IMR-90 (cell line): ENCODE results near the gene LGMN. TPM values are rescaled to one million over a fixed set of nuclear protein-coding genes. Genes with fewer than 3 reads are reported as not detected.
A peak's percentile ranks its signal among the peaks of the same experiment; 100 is the strongest.

Source experiments
- ATAC-seq: fragments of 200-7000 bp; cut with Tn5 transposase; 2 replicates; pipeline ENCODE4 v1.9.1; 2020; ENCODE audit warnings: low read depth, mild to moderate bottlenecking, moderate library complexity
- BruUV-seq: library from RNA; stranded (reverse); fragments of 400-500 nt; replicated peaks from 2 replicates; lab custom pipeline; 2021; lab: Mats Ljungman, UMichigan
- CTCF ChIA-PET: fragments of 300-600 bp; formaldehyde crosslinking; extraction: SDS; loops from one replicate; lab custom pipeline; 2021; ENCODE audit warnings: antibody characterized with exemption; lab: Yijun Ruan, JAX
- POLR2A ChIA-PET: fragments of 300-600 bp; sonication (Branson Sonifier 250); formaldehyde crosslinking; loops from one replicate; lab custom pipeline; 2022; ENCODE audit warnings: antibody characterized with exemption; ENCODE audit not compliant: unreplicated experiment; lab: Charles Lee
- DNase-seq: peaks from one replicate; pipeline ENCODE4 v3.0.0; 2013
- H2AFZ ChIP-seq: replicated peaks from 2 replicates; pipeline ENCODE3; 2013; ENCODE audit warnings: low read length, mild to moderate bottlenecking; ENCODE audit not compliant: poor library complexity
- H2AK5ac ChIP-seq: 2 replicates; pipeline ENCODE4 v1.6.1; 2013; ENCODE audit warnings: low read depth, low read length, inconsistent platforms
- H2AK9ac ChIP-seq: replicated peaks from 2 replicates; pipeline ENCODE3; 2013; ENCODE audit warnings: mild to moderate bottlenecking, low read depth, low read length, moderate library complexity; ENCODE audit not compliant: poor library complexity
- H2BK120ac ChIP-seq: 2 replicates; pipeline ENCODE4 v1.6.1; 2013; ENCODE audit warnings: low read depth, low read length, inconsistent platforms
- H2BK15ac ChIP-seq: 3 replicates; pipeline ENCODE4 v1.6.1; 2013; ENCODE audit warnings: low read depth, low read length, inconsistent platforms
- H2BK20ac ChIP-seq: 2 replicates; pipeline ENCODE4 v1.6.1; 2013; ENCODE audit warnings: low read depth, mild to moderate bottlenecking, inconsistent platforms, low read length, moderate library complexity
- H2BK5ac ChIP-seq: 2 replicates; pipeline ENCODE4 v1.6.1; 2013; ENCODE audit warnings: mild to moderate bottlenecking, low read depth, low read length, inconsistent platforms; ENCODE audit not compliant: poor library complexity, severe bottlenecking
- H3K14ac ChIP-seq: replicated peaks from 2 replicates; pipeline ENCODE4 v1.6.1; 2013; ENCODE audit warnings: low read depth, low read length, inconsistent platforms
- H3K18ac ChIP-seq: 2 replicates; pipeline ENCODE4 v1.6.1; 2013; ENCODE audit warnings: low read depth, low read length, control low read depth
- H3K23ac ChIP-seq: 2 replicates; pipeline ENCODE4 v1.6.1; 2013; ENCODE audit warnings: low read depth, low read length, inconsistent platforms
- H3K27ac ChIP-seq: 2 replicates; pipeline ENCODE4 v1.5.1; 2013; ENCODE audit warnings: mild to moderate bottlenecking, control low read depth, low read length; ENCODE audit not compliant: insufficient read depth
- H3K27me3 ChIP-seq: 2 replicates; pipeline ENCODE4 v1.6.1; 2013; ENCODE audit warnings: low read length; ENCODE audit not compliant: control insufficient read depth, insufficient read depth
- H3K36me3 ChIP-seq: 2 replicates; pipeline ENCODE4 v1.6.1; 2013; ENCODE audit warnings: low read length, mixed read lengths; ENCODE audit not compliant: control insufficient read depth, insufficient read depth
- H3K4ac ChIP-seq: 2 replicates; pipeline ENCODE4 v1.6.1; 2013; ENCODE audit warnings: low read depth, low read length, inconsistent platforms
- H3K4me1 ChIP-seq: 2 replicates; pipeline ENCODE4 v1.6.1; 2013; ENCODE audit warnings: low read length, mixed read lengths; ENCODE audit not compliant: control insufficient read depth, insufficient read depth
- H3K4me2 ChIP-seq: 2 replicates; pipeline ENCODE4 v1.6.1; 2013; ENCODE audit warnings: low read depth, mild to moderate bottlenecking, control low read depth, low read length, moderate library complexity
- H3K4me3 ChIP-seq: 2 replicates; pipeline ENCODE4 v1.5.1; 2013; ENCODE audit warnings: low read depth, mild to moderate bottlenecking, control low read depth, low read length, moderate library complexity; ENCODE audit not compliant: insufficient read depth
- H3K56ac ChIP-seq: 2 replicates; pipeline ENCODE4 v1.6.1; 2013; ENCODE audit warnings: low read length, inconsistent platforms; ENCODE audit not compliant: insufficient read depth; ENCODE audit errors: extremely low read depth
- H3K79me1 ChIP-seq, 2 experiments: 2 replicates each; pipeline ENCODE4 v1.6.1; 2013; ENCODE audit warnings: low read length in 2 of 2, inconsistent platforms in 1 of 2, low read depth in 1 of 2
- H3K9ac ChIP-seq: 2 replicates; pipeline ENCODE4 v1.6.1; 2013; ENCODE audit warnings: low read depth, low read length, control low read depth
- H3K9me1 ChIP-seq: 2 replicates; pipeline ENCODE4 v1.6.1; 2013; ENCODE audit warnings: low read length, inconsistent platforms; ENCODE audit not compliant: insufficient read depth
- H3K9me3 ChIP-seq: 2 replicates; pipeline ENCODE4 v1.6.1; 2013; ENCODE audit warnings: low read length; ENCODE audit not compliant: control insufficient read depth, insufficient read depth
- H4K20me1 ChIP-seq: 2 replicates; pipeline ENCODE4 v1.6.1; 2013; ENCODE audit warnings: low read length, inconsistent platforms; ENCODE audit not compliant: insufficient read depth
- H4K5ac ChIP-seq: 2 replicates; pipeline ENCODE4 v1.6.1; 2013; ENCODE audit warnings: mild to moderate bottlenecking, low read depth, low read length, control low read depth
- H4K8ac ChIP-seq, 2 experiments: 2 replicates each; pipeline ENCODE4 v1.6.1; 2013; ENCODE audit warnings: low read depth in 2 of 2, low read length in 2 of 2, control low read depth in 1 of 2, inconsistent platforms in 1 of 2
- H4K91ac ChIP-seq: 2 replicates; pipeline ENCODE4 v1.6.1; 2013; ENCODE audit warnings: low read depth, low read length, inconsistent platforms; ENCODE audit not compliant: insufficient read depth
- NFE2L2 ChIP-seq: fragments of 150-350 bp; IDR thresholded peaks from 2 replicates; pipeline ENCODE4 v1.6.1; 2016; ENCODE audit warnings: low read depth, mild to moderate bottlenecking, low read length
- SMC3 ChIP-seq: fragments of 150-350 bp; IDR thresholded peaks from 2 replicates; pipeline ENCODE4 v1.6.1; 2016; ENCODE audit warnings: low read depth, mild to moderate bottlenecking, antibody characterized with exemption, low read length, moderate library complexity
- USF2 ChIP-seq: fragments of 150-350 bp; IDR thresholded peaks from 2 replicates; pipeline ENCODE4 v1.6.1; 2017; ENCODE audit warnings: mild to moderate bottlenecking, antibody characterized with exemption, low read length, low read depth
- WGBS, 2 experiments: methylation state at CpG; one replicate each; pipeline versions ENCODE4 v1.1.5 to v1.1.7; 2013; ENCODE audit warnings: missing lambda C conversion rate in 2 of 2; ENCODE audit not compliant: insufficient read length in 1 of 2; ENCODE audit errors: extremely low coverage in 2 of 2; 5-methylcytosine and 5-hydroxymethylcytosine counted together
- dilution Hi-C: fragments of 300-500 bp; cut with HindIII; formaldehyde crosslinking; loops from one replicate; pipeline ENCODE4 v1.14.3; 2018; ENCODE audit warnings: low sequenced_read_pairs; ENCODE audit not compliant: unreplicated experiment
- in situ Hi-C: fragments of 300-500 bp; cut with MboI; formaldehyde crosslinking; loops from 3 replicates; pipeline ENCODE4 v1.14.3; 2019; ENCODE audit warnings: low sequenced_read_pairs, inconsistent platforms, mixed read lengths
- intact Hi-C: fragments of 100-400 bp; cut with micrococcal nuclease; formaldehyde crosslinking; loops from 2 replicates; pipeline ENCODE4 v1.10.0; 2022
- polyA plus RNA-seq, 3 experiments: library from polyadenylated mRNA; depleted of rRNA; stranded (reverse); fragments of >200 nt; gene quantifications; 2 replicates each; pipeline ENCODE4 v1.2.3, GENCODE V29; 2012; ENCODE audit warnings: low replicate concordance in 1 of 3
- total RNA-seq: library from RNA; depleted of rRNA; stranded (reverse); fragments of >200 nt; gene quantifications from 2 replicates; pipeline ENCODE4 v1.2.3, GENCODE V29; 2012
- TF ChIP-seq, protein P1 (sequence below): conservative IDR thresholded peaks from 2 replicates; pipeline ENCODE4 v1.5.1; 2012; ENCODE audit warnings: mild to moderate bottlenecking, low read depth, low read length, improper control_type of control experiment

LGMN gene
- total and polyA plus RNA-seq, 2 of the 4 experiments (the other 2 are of a cell fraction), result 19.2 to 39.3 TPM

DNA sequence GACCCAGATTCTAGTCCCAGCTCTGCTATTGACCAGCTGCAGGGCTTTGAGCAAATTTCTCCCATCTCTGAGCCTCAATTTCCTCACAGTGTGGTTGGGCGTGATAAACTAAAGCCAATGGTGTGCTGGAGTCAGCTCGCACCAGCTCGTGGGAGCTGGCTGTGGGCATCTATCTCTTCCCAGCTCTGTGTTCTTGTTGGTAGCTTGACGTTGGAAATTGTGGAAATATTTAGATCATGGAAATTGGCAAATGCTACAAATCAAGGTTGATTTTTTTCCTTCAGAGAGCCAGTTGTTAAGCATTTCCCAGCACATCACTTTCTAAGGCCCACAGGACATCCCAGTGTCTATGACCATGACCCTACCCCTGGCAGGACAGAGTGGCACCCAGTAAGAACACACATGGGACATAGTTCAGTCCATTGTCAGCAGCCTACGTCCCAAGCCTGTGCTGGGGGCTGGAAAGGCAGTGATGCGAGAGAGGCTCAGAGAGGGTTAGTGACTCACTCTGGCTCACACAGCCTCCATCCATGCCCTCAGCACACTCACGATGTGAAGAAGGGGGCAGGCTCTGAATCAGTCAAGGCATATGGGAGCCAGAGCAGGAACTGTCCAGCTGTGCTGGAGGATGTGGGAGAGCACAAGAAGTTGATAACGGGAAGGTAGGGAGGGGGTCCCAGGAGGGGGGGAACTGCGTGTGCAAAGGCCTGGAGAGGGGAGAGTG is 77.6 kb downstream of the LGMN start:
- no peaks in the 10 kb centered on the region for H3K9me3 ChIP-seq
- H3K4me2 ChIP-seq, result no peak overlapping the region
- H2AK5ac ChIP-seq, result peak overlapping the region; percentile 66; the same call in 1 of the 2 replicates
- H4K20me1 ChIP-seq, result no peaks in the 10 kb centered on the region
- peaks cover 2% of the 10 kb centered on the region; the same call in 1 of the 2 replicates for H3K36me3 ChIP-seq
- H4K5ac ChIP-seq, result peak overlapping the region; percentile 10; the same call in 1 of the 2 replicates
- ATAC-seq (peak; percentile 57), DNase-seq (peak; percentile 52)
- H3K79me1 ChIP-seq, result peaks cover 6 to 18% of the 10 kb centered on the region in 2 experiments
- no peak overlapping the region for H2BK15ac ChIP-seq
- peak overlapping the region; percentile 16 to 63; a peak in 2 of 4 replicates for H4K8ac ChIP-seq
- intact Hi-C loops, result no loop called here
- H3K23ac ChIP-seq, result no peak overlapping the region
- peak overlapping the region; percentile 37 for H3K4ac ChIP-seq
- H3K9me1 ChIP-seq, result peaks cover 9% of the 10 kb centered on the region
- no peak overlapping the region for H2BK5ac ChIP-seq
- no peak overlapping the region for H3K9ac ChIP-seq
- H2AFZ ChIP-seq, result no peak overlapping the region
- peak overlapping the region; percentile 52; the same call in 1 of the 2 replicates for H2BK120ac ChIP-seq
- in situ Hi-C loops, result no loop called here
- peak overlapping the region; percentile 18; the same call in 1 of the 2 replicates for H4K91ac ChIP-seq
- no TSS peak for BruUV-seq
- H2AK9ac ChIP-seq, result peak overlapping the region; percentile 18
- peak overlapping the region; percentile 50 for H3K14ac ChIP-seq
- H3K18ac ChIP-seq, result no peak overlapping the region; the same call in 1 of the 2 replicates
- TF ChIP-seq, protein P1, sequence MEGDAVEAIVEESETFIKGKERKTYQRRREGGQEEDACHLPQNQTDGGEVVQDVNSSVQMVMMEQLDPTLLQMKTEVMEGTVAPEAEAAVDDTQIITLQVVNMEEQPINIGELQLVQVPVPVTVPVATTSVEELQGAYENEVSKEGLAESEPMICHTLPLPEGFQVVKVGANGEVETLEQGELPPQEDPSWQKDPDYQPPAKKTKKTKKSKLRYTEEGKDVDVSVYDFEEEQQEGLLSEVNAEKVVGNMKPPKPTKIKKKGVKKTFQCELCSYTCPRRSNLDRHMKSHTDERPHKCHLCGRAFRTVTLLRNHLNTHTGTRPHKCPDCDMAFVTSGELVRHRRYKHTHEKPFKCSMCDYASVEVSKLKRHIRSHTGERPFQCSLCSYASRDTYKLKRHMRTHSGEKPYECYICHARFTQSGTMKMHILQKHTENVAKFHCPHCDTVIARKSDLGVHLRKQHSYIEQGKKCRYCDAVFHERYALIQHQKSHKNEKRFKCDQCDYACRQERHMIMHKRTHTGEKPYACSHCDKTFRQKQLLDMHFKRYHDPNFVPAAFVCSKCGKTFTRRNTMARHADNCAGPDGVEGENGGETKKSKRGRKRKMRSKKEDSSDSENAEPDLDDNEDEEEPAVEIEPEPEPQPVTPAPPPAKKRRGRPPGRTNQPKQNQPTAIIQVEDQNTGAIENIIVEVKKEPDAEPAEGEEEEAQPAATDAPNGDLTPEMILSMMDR, result no peak
- TF ChIP-seq USF2, result no peak
- no peak for TF ChIP-seq SMC3
- TF ChIP-seq NFE2L2, result no peak
- dilution Hi-C loops, result no loop called here
- CTCF ChIA-PET, result interaction anchor here (1.0 to 1.7 kb wide), 2 partner anchors 12 to 82 kb away, joined by 5 to 6 read pairs; no protein-coding TSS in a partner anchor
- no peak overlapping the region for H3K56ac ChIP-seq
- no peak overlapping the region for H2BK20ac ChIP-seq
- POLR2A ChIA-PET, result no interaction called here
- no peak overlapping the region for H3K4me3 ChIP-seq
- H3K27me3 ChIP-seq, result no peaks in the 10 kb centered on the region
- WGBS, 2 experiments, result 53% methylated on average over 2 of the region's 9 CpGs; no CpG with 5 or more reads in 1 of the 2 experiments
- H3K27ac ChIP-seq, result no peak overlapping the region; the same call in 1 of the 2 replicates
- H3K4me1 ChIP-seq, result peaks cover 2% of the 10 kb centered on the region; the same call in 1 of the 2 replicates
